ENCODE results near the gene TMEM86A. TPM values are rescaled to one million over a fixed set of nuclear protein-coding genes. Genes with fewer than 3 reads are reported as not detected.
A peak's percentile ranks its signal among the peaks of the same experiment; 100 is the strongest.

TMEM86A gene
- total and polyA plus RNA-seq, 2 of the 13 experiments (the other 11 are each of a cell fraction or from before 2014, with no cell fraction given), result 0.03 to 0.07 TPM

- DNase-seq (ENCODE audit: low spot score) (no peak), ATAC-seq (peak; percentile 64), FAIRE-seq (peak; percentile 71)
- H3K27ac ChIP-seq (ENCODE audit: extremely low read length, insufficient read depth, low read length), result no peak overlapping the region
- no peaks in the 10 kb centered on the region for H4K20me1 ChIP-seq (ENCODE audit: insufficient read depth, low read length)
- no peaks in the 10 kb centered on the region for H3K9me3 ChIP-seq (ENCODE audit: low read length)
- 27% methylated on average over 11 of the region's 11 CpGs for WGBS (ENCODE audit: low lambda C conversion rate)
- intact Hi-C loops (cut with micrococcal nuclease; ENCODE audit: unreplicated experiment), result loop anchor here (1.0 to 5.0 kb wide), 2 partner anchors 65 to 192 kb away; no protein-coding TSS in a partner anchor
- BruUV-seq (replicated peaks), result no TSS peak
- H3K4me3 ChIP-seq (replicated peaks in 1 of 3; ENCODE audit: insufficient read depth in 1 of 3, low read depth in 2 of 3, low read length in 3 of 3), result no peak overlapping the region
- H3K36me3 ChIP-seq (replicated peaks in 1 of 2; ENCODE audit: control insufficient read depth in 1 of 2, insufficient read depth in 2 of 2, low read length in 2 of 2), result no peaks in the 10 kb centered on the region
- no peak overlapping the region for H3K9ac ChIP-seq (ENCODE audit: insufficient read depth, low read depth, low read length)
- no peaks in the 10 kb centered on the region for H3K4me1 ChIP-seq (ENCODE audit: insufficient read depth, low read length)
- ChIA-PET CTCF (ENCODE audit: low intra/inter-chr PET ratio, low total read pairs) (interaction anchor here (0.6 to 2.0 kb wide), 3 partner anchors 10 to 616 kb away, joined by 3 to 9 read pairs (median 3); no protein-coding TSS in a partner anchor), POLR2A (no interaction called here)
- H3K79me2 ChIP-seq (ENCODE audit: insufficient read depth, low read length), result no peaks in the 10 kb centered on the region
- H3K4me2 ChIP-seq (ENCODE audit: low read depth, low read length), result no peak overlapping the region
- peak; percentile 75 for TF ChIP-seq SMC3 (IDR thresholded peaks at IDR 0.05; ENCODE audit: low read length)
- peak; percentile 72 for TF ChIP-seq STAG1 (CRISPR knock-in tag; IDR thresholded peaks at IDR 0.05)
- no peak for TF ChIP-seq MAF1 (CRISPR knock-in tag; IDR thresholded peaks at IDR 0.05; ENCODE audit: borderline replicate concordance)
- peak; percentile 83 for TF ChIP-seq CTCF (CRISPR knock-in tag; IDR thresholded peaks at IDR 0.05)
- no peak for TF ChIP-seq ZFP37 (CRISPR knock-in tag; IDR thresholded peaks at IDR 0.05; ENCODE audit: borderline replicate concordance)
- TF ChIP-seq XRCC5 (optimal IDR thresholded peaks at IDR 0.05; ENCODE audit: low read length), result peak; percentile 77
- in situ Hi-C loops (cut with HindIII; ENCODE audit: extremely low pct_ligation_motif_present, low pct_unique_long_range_greater_than_20kb), result loop anchor here (10.0 kb wide), 2 partner anchors 187 to 617 kb away; no protein-coding TSS in a partner anchor
- no peak overlapping the region for H2AFZ ChIP-seq (ENCODE audit: low read length)
- H3K27me3 ChIP-seq (ENCODE audit: control insufficient read depth in 1 of 2, insufficient read depth in 2 of 2, low read length in 2 of 2), result peaks cover 6 to 48% of the 10 kb centered on the region in 2 experiments; a peak in 3 of 5 replicates
Measured at GRCh38 chr11:18731949-18732821, 33.6 kb downstream of the TMEM86A start.
